ENCODE measurements around the gene TMEM219.

DNA sequence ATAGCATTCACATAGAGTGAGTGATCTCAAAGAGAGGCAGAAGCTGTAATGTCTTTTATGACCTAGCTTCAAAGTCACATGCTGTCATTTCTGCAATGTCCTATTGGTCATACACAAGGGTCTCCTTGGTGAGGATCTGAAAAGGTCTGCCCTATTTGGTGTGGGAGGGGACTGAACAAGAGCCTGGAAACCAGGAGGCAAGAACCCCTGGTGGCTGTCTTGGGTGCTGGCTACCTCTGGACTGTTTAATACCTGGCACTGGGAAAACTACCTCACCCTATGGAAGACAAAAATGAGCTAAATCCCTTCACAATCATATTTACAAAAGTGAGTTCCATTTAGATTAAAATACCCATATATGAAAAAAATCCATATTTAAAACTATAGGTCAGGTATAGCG, 44.9 kb upstream of the TMEM219 start:
- TF ChIP-seq, protein P1, sequence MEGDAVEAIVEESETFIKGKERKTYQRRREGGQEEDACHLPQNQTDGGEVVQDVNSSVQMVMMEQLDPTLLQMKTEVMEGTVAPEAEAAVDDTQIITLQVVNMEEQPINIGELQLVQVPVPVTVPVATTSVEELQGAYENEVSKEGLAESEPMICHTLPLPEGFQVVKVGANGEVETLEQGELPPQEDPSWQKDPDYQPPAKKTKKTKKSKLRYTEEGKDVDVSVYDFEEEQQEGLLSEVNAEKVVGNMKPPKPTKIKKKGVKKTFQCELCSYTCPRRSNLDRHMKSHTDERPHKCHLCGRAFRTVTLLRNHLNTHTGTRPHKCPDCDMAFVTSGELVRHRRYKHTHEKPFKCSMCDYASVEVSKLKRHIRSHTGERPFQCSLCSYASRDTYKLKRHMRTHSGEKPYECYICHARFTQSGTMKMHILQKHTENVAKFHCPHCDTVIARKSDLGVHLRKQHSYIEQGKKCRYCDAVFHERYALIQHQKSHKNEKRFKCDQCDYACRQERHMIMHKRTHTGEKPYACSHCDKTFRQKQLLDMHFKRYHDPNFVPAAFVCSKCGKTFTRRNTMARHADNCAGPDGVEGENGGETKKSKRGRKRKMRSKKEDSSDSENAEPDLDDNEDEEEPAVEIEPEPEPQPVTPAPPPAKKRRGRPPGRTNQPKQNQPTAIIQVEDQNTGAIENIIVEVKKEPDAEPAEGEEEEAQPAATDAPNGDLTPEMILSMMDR (IDR thresholded peaks at IDR 0.05): no peak
- TF ChIP-seq POLR2A (IDR thresholded peaks at IDR 0.05): no peak

Data from right lobe of liver (tissue), 4 donors.